Tongue (tissue), 2 donors: ENCODE data around the gene NDUFAF3. TPM values are rescaled to one million over a fixed set of nuclear protein-coding genes. Genes with fewer than 3 reads are reported as not detected.

Experiments used
- DNase-seq: peaks from one replicate; pipeline ENCODE4 v3.0.0-alpha.2; 2015
- total RNA-seq: library from RNA; depleted of rRNA; stranded (reverse); fragments of >200 nt; gene quantifications from one replicate; pipeline ENCODE4 v1.2.3, GENCODE V29; 2014

NDUFAF3 gene, protein sequence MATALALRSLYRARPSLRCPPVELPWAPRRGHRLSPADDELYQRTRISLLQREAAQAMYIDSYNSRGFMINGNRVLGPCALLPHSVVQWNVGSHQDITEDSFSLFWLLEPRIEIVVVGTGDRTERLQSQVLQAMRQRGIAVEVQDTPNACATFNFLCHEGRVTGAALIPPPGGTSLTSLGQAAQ
- 54.2 TPM for total RNA-seq

DNA sequence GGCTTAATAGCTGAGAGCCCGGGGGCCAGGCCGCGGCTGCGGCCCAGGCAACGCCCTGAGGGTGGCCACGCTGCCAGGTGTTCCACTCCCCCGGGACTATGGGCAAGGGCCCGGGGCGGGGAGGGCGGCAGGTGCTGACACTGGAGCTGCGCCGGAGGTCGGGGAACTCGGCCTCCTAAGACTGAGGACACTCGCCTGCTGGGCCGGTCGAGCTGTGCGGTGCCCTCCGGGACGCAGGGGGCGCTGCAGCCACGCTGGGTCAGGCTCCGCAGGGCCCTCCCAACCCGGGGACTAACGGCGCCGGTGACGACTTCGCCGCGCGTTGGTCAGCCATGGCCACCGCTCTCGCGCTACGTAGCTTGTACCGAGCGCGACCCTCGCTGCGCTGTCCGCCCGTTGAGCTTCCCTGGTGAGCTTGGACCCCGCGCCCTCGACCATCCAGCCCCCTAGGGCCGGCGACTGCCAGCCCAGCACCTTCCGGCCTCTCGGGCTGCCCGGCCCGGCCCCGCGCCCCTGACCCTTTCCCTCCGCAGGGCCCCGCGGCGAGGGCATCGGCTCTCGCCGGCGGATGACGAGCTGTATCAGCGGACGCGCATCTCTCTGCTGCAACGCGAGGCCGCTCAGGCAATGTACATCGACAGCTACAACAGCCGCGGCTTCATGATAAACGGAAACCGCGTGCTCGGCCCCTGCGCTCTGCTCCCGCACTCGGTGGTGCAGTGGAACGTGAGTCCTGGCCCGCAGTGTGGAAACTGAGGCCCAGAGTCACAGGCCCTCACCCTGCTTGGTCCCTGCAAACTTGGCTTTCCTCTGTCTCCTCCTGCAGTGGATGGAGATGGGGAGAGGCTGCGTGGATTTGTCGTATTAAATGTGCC lies at the start of gene NDUFAF3:
Gene NDUFAF3, plus strand, starts transcription at position 309 of the 875 bp plus-strand sequence. Its CDS starts 24 bp downstream, at position 333.
- DNase-seq = peak; percentile 97

DNA sequence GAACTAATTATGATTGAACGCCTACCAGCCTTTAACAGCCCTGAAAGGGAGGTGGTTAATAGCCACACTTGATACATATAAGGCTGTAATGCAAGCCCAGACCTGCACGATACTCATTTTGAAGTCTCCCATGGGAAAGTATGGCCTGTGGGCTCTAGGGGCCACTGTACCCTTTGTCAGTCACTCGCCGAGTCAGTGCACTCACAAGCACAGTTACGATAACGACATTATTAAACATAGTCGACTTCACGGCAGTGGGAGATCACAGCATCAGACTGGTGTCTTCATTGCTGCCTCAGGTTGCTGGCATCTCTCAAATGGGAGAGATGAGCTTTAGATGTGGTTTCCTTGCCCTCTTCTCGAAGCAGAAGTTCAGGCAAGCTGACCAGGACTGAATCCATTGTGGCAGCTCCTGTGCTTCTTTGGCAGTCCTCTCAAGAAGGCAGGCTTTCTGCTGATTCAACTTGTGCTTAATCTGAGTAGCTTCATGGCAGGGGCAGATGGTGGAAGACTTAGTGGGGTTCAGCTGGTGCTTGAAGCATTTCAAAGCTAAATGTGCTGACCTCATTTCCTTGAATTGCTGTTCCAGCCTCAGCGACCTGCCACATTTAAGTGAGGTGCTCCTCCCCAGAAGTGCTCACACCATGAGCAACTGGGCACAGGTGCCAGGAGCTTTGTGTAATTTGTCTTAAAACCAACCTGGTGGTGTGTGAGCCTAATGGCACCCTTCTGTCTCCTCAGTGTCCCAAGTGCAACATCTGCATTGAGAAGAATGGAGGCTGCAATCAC lies 47.7 kb upstream of the NDUFAF3 start:
- DNase-seq = no peak

- DNase-seq = no peak
Measured at GRCh38 chr3:48979451-48979850, 42.5 kb upstream of the NDUFAF3 start.

DNA sequence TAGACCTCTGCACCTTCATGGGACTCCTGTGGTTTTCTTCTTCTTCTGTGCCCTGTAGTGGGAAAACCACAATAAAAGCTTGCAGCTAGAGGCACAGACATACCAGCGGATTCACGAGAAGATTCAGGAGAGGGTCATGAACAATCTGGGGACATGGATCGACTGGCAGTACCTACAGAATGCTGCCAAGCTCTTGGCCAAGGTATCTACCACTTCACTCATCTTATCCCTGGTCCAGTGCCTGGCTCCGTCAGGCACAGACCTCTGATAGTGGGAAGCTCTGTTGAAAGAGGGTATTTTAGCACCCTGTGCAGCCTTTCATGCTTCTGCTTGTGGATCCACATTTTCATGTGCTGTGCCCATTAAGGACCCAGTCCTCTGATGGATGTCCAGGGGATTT lies 41.6 kb upstream of the NDUFAF3 start:
- no peak for DNase-seq

DNA sequence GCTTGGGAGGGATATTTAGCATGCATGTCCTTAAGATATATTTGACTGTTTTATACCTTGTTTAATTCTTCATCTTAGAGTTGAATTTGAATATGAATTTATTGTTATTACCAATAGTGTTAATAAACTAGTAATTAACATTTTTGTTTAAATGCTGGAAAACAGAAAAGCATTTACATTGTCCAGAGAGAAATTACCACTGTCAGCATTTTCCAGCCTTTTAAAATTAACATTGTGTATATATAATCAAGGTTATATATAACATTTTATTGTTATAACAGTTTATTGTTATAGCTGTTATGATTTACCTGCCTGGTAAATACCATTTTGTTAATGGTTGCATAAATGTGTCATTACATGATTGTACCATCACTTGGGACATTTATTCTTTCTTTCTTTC lies 39.9 kb upstream of the NDUFAF3 start:
- no peak for DNase-seq

GRCh38 chr3:48982686-48983085 lies 39.2 kb upstream of the NDUFAF3 start:
- no peak for DNase-seq

DNA sequence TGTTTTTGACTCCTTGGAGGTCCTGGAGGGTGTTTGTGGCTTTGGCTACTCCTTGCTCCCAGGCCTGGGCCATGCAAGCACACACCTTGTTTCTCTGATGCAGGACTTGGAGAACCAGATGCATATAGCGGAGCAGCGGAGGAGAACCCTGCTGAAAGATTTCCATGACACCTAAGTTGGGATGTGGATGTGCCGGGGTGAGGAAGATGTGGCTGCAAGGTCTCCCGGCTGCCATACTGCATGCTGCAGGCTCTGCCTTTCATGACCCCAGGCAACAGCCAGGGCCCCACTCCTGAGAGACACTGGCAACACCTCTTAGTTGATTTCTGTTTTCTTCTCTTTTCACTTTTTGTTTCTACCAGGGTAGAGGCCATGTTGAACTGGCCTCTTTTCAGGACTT lies 38.8 kb upstream of the NDUFAF3 start:
- no peak for DNase-seq

DNA sequence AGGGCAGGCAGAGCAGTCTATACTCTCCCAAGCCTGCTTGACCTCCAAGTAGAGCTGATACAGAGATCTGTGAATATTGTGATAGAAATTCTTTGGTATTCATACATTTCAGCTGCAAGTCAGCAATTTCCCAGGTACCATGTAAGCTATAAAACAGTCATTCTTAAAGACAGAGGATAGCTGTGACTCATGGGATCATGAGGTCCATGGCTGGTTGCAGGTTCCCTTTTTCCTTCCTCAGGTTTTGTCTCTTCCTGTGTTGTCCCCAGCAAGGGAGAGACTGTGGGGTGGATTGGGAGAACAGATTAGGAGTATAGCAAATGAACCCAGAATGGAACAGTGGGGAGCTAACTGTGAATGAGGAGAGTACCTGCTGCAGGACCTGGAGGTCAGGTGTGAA lies 37.3 kb upstream of the NDUFAF3 start:
- DNase-seq = no peak

DNA sequence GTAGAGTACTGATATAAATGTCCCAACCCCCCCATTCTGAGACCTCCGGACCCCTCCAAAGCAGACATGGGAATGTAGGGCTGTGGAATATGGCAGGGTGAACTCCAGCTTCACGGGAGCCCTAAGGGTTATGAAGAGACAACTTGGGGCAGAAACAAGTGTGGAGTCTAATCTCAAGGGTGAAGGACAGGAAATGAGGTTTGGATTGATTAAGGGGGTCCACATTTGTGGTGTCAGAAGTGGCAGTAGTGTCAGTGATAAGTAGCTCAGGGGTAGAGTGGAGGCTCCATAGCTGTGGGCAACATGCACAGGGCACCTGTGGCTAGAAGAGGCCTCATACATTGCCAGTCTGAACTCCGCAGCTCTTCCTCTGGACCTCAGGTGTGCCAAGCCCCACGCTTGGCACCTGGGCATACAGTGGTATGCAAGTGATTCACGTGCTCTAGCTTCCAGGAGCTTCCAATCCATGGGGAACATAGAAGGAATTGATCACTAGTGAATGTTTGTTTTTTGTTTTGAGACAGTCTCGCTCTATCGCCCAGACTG lies 36.0 kb upstream of the NDUFAF3 start:
- DNase-seq = no peak

DNA sequence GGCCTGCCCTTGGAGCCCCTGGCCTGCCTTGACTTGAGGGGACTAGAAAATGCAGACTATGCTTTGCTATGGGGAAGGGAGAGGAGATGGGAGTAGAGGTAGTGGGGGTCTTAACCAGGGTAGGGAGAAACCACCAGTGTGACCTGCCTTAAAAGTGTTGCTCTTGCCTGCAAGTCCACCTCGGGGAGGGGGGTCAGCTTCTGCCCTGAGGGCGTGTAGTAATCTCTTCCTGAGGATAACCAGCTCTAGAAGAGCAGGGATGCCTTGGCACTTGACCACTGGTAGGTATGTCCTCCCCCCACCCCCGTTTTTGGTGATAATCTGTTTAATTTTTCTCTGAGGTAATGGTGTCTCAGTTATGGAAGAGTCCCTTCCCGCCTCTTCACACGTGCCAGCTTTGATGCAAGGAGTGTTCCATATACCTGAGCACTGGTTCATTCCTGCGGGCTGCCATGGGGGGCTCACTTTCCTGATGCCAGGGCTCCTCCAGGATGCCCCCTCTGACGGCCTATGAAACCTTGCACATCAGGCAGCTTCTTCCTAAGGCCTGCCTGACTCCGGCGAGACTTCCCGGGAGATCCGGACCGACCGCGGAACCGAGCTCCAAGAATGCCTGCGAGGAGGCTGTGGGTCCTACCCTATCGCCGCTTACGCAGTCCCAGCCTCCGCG lies 32.7 kb upstream of the NDUFAF3 start:
- no peak for DNase-seq

DNA sequence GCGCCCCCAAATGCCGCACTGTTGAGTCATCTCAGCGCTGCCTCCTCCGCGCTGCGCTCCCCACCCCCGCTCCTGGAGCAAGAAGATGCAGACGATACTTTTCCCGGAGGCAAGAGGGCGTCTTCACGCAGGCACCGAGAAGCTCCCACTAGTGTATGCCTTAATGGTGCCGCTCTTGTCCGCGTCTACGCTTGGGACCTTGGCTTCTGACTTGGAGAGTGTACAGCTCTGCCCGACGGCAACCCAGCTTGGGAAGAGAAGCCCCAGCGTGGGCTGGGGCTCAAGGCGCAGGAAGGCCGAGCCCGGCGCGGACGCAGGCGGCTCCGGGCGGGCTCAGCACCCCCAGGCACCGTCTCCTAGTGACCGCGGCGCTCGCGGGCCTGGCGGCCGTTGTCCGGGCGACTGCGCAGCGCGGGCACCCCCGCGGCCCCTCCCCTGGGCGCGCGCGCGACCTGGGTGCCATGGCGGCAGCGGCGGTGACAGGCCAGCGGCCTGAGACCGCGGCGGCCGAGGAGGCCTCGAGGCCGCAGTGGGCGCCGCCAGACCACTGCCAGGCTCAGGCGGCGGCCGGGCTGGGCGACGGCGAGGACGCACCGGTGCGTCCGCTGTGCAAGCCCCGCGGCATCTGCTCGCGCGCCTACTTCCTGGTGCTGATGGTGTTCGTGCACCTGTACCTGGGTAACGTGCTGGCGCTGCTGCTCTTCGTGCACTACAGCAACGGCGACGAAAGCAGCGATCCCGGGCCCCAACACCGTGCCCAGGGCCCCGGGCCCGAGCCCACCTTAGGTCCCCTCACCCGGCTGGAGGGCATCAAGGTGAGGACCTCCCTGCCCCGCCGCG lies 31.9 kb upstream of the NDUFAF3 start, which contains the start of gene P4HTM:
Gene P4HTM, plus strand, starts transcription at position 446 of the 840 bp plus-strand sequence. Its CDS starts 16 bp downstream, at position 462.
- peak; percentile 93 for DNase-seq

DNA sequence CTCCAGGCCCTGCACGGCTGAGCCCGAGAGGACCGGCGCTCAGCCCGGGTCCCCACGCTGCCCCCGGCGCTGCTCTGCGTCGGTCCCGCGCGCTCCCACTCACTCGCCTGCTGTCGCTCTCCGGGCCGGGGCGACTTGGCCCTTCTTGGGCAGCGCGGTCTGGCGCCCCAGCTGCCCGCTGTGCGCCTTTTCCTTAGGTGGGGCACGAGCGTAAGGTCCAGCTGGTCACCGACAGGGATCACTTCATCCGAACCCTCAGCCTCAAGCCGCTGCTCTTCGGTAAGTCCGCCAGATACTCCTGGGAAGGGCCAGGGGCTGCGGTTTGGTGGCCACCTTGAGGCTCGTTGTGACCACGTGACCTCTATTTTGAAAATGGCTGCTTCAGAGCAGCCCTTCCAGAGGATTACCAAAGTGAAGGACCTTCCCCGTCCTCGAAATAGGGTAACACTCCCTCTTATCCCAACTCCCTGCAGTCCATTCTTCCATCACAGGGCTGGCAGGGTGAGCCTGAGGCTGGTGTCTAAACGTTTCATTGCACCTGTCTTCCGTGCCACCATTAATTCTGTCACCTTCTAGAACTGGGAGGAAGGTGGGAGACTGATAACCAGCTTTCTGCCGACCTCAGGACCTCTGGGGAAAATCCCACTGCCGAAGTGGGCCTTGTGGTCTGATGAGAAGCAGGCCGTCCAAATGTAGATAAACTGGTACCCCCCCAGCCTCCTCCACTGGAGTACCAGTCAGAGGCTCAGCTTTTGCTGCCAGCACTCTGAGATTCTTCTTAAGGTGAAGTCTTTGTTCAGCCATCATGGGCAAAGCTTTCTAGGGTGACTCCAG lies 31.1 kb upstream of the NDUFAF3 start:
- DNase-seq = no peak

- DNase-seq = no peak
Measured at GRCh38 chr3:48991851-48992545, 29.9 kb upstream of the NDUFAF3 start.

DNA sequence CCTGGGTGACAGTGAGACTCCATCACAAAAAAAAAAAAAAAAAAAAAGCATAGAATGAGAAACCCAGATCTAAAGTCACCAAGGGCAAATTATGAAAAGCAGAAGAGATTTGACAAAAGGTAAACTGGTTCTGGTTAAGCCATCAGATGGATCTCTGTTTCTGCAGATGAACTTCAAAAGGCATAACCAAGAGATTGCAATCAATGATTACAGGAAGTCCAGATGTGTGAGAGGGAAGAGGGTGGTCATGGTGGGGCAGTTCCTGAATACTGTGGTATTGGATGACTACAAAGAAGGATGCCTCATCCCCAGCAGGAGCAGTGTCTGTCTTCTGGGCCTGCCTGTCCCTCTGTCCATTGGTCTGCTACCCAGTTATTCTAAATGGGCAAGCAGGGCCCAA lies 28.1 kb upstream of the NDUFAF3 start:
- no peak for DNase-seq

- no peak for DNase-seq
Measured at GRCh38 chr3:48996640-48997039, 25.3 kb upstream of the NDUFAF3 start.

- no peak for DNase-seq
Measured at GRCh38 chr3:48997102-48997635, 24.8 kb upstream of the NDUFAF3 start.

- DNase-seq = no peak
Measured at GRCh38 chr3:48997714-48998637, 23.9 kb upstream of the NDUFAF3 start.
